Islet precursor cell (in vitro differentiated cells): ENCODE measurements around the gene TSTD2.

Experiments
- DNase-seq: peaks from one replicate; pipeline ENCODE4 v3.0.0-alpha.2; 2018

TSTD2 gene

GRCh38 chr9:97632985-97633858, at the start of gene TSTD2, which contains the start of gene NCBP1:
TSTD2 (minus strand) TSS chr9:97633368; CDS start chr9:97627562, 5,806 bp downstream.
NCBP1 (plus strand) TSS chr9:97633821; CDS start chr9:97633882, 61 bp downstream.
- peak; percentile 99 for DNase-seq

GRCh38 chr9:97682242-97682641, 49.1 kb upstream of the TSTD2 start:
- no peak for DNase-seq

GRCh38 chr9:97675655-97676054, 42.5 kb upstream of the TSTD2 start:
- no peak for DNase-seq

GRCh38 chr9:97673922-97674321, 40.8 kb upstream of the TSTD2 start:
- DNase-seq: no peak

- DNase-seq: no peak
Measured at GRCh38 chr9:97672403-97672802, 39.2 kb upstream of the TSTD2 start.

GRCh38 chr9:97670586-97670985, 37.4 kb upstream of the TSTD2 start:
- DNase-seq: no peak

- no peak for DNase-seq
Measured at GRCh38 chr9:97668485-97668884, 35.3 kb upstream of the TSTD2 start.

GRCh38 chr9:97666907-97667686, 33.9 kb upstream of the TSTD2 start:
- DNase-seq: no peak

- DNase-seq: no peak
Measured at GRCh38 chr9:97665742-97666141, 32.6 kb upstream of the TSTD2 start.

GRCh38 chr9:97660847-97661246, 27.7 kb upstream of the TSTD2 start:
- no peak for DNase-seq

GRCh38 chr9:97660340-97660739, 27.2 kb upstream of the TSTD2 start:
- no peak for DNase-seq

GRCh38 chr9:97659771-97660170, 26.6 kb upstream of the TSTD2 start:
- DNase-seq: no peak

- DNase-seq: no peak
Measured at GRCh38 chr9:97658707-97659106, 25.5 kb upstream of the TSTD2 start.

GRCh38 chr9:97651646-97652045, 18.5 kb upstream of the TSTD2 start:
- no peak for DNase-seq

- DNase-seq: no peak
Measured at GRCh38 chr9:97647996-97648395, 14.8 kb upstream of the TSTD2 start.

GRCh38 chr9:97645720-97646119, 12.6 kb upstream of the TSTD2 start:
- no peak for DNase-seq

GRCh38 chr9:97640325-97640724, 7.2 kb upstream of the TSTD2 start:
- DNase-seq: no peak

- DNase-seq: no peak
Measured at GRCh38 chr9:97638666-97639065, 5.5 kb upstream of the TSTD2 start.

- no peak for DNase-seq
Measured at GRCh38 chr9:97636903-97637302, 3.7 kb upstream of the TSTD2 start.

GRCh38 chr9:97635026-97635425, 1.9 kb upstream of the TSTD2 start:
- no peak for DNase-seq

GRCh38 chr9:97633859-97634490, 807 bp upstream of the TSTD2 start:
- peak; percentile 54 for DNase-seq

- peak; percentile 70 for DNase-seq
Measured at GRCh38 chr9:97632248-97632984, 752 bp downstream of the TSTD2 start.

- DNase-seq: no peak
Measured at GRCh38 chr9:97630591-97630990, 2.6 kb downstream of the TSTD2 start.
